ENCODE data around the gene CADM2.
A peak's percentile ranks its signal among the peaks of the same experiment; 100 is the strongest.

Gene CADM2

GRCh38 chr3:84965141-84965540 lies 6.4 kb downstream of the CADM2 start:
- TF ChIP-seq, protein P1, sequence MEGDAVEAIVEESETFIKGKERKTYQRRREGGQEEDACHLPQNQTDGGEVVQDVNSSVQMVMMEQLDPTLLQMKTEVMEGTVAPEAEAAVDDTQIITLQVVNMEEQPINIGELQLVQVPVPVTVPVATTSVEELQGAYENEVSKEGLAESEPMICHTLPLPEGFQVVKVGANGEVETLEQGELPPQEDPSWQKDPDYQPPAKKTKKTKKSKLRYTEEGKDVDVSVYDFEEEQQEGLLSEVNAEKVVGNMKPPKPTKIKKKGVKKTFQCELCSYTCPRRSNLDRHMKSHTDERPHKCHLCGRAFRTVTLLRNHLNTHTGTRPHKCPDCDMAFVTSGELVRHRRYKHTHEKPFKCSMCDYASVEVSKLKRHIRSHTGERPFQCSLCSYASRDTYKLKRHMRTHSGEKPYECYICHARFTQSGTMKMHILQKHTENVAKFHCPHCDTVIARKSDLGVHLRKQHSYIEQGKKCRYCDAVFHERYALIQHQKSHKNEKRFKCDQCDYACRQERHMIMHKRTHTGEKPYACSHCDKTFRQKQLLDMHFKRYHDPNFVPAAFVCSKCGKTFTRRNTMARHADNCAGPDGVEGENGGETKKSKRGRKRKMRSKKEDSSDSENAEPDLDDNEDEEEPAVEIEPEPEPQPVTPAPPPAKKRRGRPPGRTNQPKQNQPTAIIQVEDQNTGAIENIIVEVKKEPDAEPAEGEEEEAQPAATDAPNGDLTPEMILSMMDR (IDR thresholded peaks at IDR 0.05; ENCODE audit: low read depth, low read length, missing control alignments): no peak
- peak; percentile 16 for DNase-seq (ENCODE audit: low read depth)
- in situ Hi-C loops (cut with HindIII; ENCODE audit: low sequenced_read_pairs): no loop called here
- no peak overlapping the region for H3K4me3 ChIP-seq (ENCODE audit: low read depth, low read length)

GRCh38 chr3:84967767-84968581 lies 9.2 kb downstream of the CADM2 start:
- in situ Hi-C loops (cut with HindIII; ENCODE audit: low sequenced_read_pairs): no loop called here
- TF ChIP-seq, protein P1 (IDR thresholded peaks at IDR 0.05; ENCODE audit: low read depth, low read length, missing control alignments): no peak
- no peak overlapping the region for H3K4me3 ChIP-seq (ENCODE audit: low read depth, low read length)
- peak; percentile 51 for DNase-seq (ENCODE audit: low read depth)

DNA sequence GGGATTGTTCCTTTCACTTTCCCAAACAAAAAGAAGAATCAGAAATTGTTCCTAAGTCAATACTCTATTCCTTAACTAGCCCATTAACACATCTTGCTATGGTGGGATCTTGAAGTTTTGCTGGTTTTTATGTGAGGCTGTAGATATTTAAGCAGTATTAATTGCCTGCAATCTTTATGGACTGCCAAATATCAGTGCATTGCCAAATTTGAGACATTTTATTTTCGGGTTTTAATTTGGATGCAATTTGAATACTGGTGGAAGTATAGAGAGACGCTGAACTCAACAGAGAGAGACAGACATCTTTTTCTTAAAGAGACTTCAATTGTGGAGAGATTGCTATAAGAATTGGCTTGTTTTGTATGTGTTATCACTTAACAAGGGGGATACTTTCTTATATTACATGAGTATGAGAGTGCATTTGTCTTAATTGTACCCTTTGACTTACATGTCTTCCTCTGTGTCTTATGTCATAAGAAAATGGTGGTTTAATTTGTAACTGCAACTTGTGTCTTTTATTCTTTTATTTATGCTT lies 10.0 kb downstream of the CADM2 start:
- DNase-seq (ENCODE audit: low read depth): no peak
- in situ Hi-C loops (cut with HindIII; ENCODE audit: low sequenced_read_pairs): no loop called here
- no peak overlapping the region for H3K4me3 ChIP-seq (ENCODE audit: low read depth, low read length)
- TF ChIP-seq, protein P1 (IDR thresholded peaks at IDR 0.05; ENCODE audit: low read depth, low read length, missing control alignments): no peak

GRCh38 chr3:84974347-84974746 lies 15.6 kb downstream of the CADM2 start:
- no peak for DNase-seq (ENCODE audit: low read depth)
- in situ Hi-C loops (cut with HindIII; ENCODE audit: low sequenced_read_pairs): no loop called here
- no peak overlapping the region for H3K4me3 ChIP-seq (ENCODE audit: low read depth, low read length)
- TF ChIP-seq, protein P1 (IDR thresholded peaks at IDR 0.05; ENCODE audit: low read depth, low read length, missing control alignments): no peak

DNA sequence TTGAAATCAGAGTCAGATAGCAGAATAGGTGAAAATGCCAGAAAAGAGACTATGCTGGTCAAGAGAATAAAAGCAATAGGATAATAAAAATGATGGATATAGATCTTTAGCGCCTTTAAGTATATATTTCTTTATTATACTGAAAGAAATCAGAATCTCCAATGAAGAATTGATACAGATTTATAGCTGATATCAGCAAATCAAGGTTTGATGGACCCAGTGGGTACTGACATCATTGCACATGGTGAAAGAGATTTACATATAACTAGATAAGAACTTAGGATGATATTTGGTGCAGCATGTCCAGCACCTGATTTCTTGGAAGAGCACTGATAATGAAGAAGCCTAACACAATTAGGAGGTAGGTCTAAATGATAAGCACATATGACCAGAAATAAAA lies 18.2 kb downstream of the CADM2 start:
- no peak for DNase-seq (ENCODE audit: low read depth)
- TF ChIP-seq, protein P1 (IDR thresholded peaks at IDR 0.05; ENCODE audit: low read depth, low read length, missing control alignments): no peak
- in situ Hi-C loops (cut with HindIII; ENCODE audit: low sequenced_read_pairs): no loop called here

GRCh38 chr3:84978843-84979242 lies 20.1 kb downstream of the CADM2 start:
- DNase-seq (ENCODE audit: low read depth): no peak
- TF ChIP-seq, protein P1 (IDR thresholded peaks at IDR 0.05; ENCODE audit: low read depth, low read length, missing control alignments): no peak
- H3K4me3 ChIP-seq (ENCODE audit: low read depth, low read length): no peak overlapping the region
- in situ Hi-C loops (cut with HindIII; ENCODE audit: low sequenced_read_pairs): no loop called here

More for the DNA sequence above, 18.2 kb downstream of the CADM2 start:
- no peak overlapping the region for H3K4me3 ChIP-seq (ENCODE audit: low read depth, low read length)
